ENCODE results near the gene AUTS2.
"Not testable (repeated sequence)": the region's sequence is repeated elsewhere in the genome, so short reads cannot be mapped to it uniquely, and the experiment has no call there.

Gene AUTS2

DNA sequence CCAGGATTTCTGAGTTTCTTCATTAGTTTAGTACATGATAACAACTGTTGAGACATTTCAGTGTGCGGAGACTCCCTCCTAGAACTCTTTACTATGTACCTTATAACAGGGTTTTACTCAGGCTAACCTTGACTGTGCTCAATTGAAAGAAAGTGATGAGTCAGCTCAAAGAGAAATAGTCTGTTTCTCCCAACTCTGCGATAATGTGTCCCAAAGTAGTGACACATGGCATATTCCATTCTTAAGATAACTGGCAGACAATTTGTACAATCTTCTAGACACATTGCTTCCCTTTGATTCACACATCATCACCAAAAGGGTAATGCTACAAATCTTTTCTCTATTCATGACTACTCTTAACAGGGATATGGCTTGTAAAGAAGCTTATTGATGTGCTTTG lies 645.2 kb downstream of the AUTS2 start:
- no peak for DNase-seq (ENCODE audit: low read depth)

DNA sequence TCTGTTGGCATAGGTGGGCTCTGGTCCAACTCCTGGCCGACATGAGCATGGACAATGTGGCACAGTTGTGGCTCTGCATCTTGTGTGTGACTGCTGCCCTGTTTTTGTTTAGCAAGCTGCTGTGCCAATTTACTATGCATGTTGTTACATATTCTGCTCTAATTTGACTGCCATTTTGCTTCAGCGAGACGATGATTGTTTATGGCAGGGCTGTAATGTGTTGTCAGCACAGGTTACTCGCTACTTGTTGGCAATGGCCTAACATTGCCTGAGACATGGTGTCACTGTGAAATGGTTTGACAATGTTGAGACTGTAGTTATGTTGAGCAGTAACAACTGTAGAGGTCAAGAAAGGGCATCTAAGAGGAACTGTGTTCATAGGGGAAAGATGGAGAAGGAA lies 659.6 kb downstream of the AUTS2 start:
- DNase-seq (ENCODE audit: low read depth): no peak

DNA sequence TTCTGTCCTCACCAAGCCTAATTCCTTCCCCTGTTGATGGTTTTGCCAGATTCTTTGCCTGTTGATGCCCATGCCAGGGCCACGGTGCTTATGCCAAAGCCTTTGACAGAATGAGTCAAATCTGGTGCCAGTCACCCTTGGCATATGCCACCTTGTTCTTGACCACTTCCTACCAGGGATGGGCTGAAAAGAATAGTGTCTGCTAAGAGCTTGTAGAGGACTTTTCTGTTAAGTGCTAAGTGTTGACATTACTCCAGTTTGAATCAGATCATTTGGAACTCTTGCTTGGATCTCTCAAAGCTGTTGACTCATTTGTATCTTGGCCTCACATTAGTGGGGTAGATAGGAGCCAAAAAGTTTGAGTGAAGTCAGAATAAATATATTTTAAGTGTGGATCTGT lies 661.2 kb downstream of the AUTS2 start:
- DNase-seq (ENCODE audit: low read depth): no peak

DNA sequence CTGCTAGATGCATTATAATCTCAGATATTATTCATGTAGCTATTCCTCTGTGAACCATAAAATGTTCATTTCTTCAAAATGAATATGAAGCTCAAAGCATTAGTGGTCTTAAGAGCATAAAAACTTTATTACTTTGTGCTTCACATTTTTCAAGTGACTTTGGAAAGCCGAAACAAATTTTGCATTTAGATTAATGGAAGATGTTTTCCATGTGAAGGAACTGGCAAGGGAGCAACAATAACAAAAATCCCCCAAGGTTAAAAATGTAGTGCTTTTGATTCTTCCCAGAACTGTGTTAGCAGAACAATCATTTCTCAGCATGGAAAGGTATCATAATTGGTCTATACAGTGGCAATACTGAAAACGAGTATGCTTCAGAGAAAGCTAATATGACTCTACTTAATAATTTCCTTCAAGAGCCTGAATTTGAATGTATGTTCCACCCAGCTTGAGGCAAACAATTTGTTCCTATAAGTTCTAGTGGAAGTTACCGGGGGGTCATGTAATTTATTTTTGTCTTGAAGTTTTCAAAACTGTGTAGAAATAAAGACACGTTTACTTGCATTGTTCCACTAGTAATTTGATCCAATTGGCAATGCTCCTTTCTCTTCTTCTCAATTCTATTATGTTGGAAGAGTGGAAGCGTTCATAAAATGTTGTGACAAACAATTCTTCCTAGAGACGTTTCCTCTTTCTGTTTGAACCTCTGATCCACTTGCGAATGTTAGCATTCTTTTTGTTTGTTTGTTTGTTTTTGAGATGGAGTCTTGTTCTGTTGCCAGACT lies 665.4 kb downstream of the AUTS2 start:
- no peak for DNase-seq (ENCODE audit: low read depth)

DNA sequence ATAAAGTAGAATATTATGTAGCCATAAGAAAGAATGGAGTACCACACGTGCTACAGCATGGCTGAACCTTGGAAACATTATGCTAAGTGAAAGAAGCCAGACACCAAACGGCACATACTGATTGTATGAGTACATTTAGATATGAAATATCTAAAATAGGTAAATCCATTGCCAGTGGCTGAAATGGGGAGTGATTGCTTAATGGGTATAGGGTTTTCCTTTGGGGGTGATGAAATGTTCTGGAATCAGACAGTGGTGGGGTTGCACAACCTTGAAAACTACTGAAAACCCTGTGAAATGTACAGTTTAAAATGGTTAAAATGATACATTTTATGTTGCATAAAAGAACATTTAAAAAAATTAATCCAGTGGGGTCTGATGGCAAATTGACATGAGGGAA lies 667.9 kb downstream of the AUTS2 start:
- DNase-seq (ENCODE audit: low read depth): no peak

DNA sequence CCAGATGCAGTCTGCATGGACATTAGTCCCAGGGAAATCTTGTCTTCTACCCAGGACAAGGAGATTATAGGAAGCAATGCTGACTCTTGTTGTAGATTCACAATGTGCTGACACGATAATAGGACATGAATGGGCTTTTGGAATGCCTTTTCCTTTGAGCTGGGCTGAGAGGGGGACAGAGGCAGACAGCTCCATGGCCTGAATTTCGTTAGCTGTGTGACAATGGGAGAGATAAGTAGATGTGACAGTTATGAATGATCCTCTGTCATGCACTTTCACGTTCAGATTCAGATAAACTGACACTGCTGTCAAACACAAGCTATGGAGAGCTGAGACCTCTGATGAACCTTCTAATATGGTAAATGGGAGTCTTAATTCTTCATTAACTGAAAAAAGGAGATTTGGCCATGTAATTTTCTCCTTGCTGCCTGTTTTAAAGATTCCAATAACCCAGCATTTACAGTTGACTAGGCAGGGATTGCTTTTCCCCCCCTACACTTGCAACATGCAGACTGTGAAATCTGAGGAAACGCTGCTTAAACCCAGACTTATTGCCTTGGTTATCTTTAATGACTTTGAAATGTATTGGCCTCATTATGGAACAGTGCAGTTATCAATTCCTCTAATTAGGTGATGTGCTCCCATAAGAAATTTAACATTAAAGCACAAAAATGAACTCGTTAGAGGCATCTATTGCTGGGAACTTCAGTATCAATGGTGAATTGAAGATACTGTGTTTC lies 669.3 kb downstream of the AUTS2 start:
- DNase-seq (ENCODE audit: low read depth): no peak

DNA sequence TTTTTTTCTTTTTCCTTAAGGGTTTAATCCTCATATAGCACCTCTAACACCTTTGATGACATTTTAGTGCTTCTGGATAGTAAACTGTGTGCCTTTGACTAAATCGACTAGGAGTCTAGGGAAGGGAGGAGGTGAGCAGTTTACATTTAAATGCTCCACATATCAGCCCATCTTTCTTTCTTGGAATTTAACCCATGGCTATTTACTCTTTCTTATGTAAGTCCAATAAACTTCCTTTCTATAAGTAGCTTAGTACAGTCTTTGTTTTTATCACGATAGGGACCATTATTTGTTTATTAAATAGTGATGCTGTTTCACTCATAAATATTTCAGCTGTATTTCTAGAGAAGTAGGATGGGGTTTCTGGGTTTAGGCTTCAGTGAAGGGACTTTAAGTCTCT lies 669.9 kb downstream of the AUTS2 start:
- no peak for DNase-seq (ENCODE audit: low read depth)

DNA sequence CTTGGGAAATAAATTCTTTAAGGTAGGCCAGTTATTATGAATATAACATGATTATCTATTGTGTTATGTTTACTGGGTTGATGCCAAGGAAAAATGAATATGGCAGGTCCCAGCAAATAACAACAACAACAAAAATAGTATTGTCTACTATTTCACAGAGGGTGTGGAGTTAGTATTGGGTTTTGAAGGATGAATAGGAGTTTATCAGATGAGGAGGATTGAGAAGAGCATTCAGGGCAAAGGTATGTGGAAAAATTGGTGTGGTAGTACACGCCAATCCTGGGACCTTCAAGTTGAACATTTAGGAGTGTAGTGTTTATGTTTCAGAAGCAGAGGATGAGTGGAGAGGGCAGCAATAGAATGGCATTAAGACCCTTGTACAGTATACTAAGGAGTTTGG lies 671.9 kb downstream of the AUTS2 start:
- DNase-seq (ENCODE audit: low read depth): no peak

DNA sequence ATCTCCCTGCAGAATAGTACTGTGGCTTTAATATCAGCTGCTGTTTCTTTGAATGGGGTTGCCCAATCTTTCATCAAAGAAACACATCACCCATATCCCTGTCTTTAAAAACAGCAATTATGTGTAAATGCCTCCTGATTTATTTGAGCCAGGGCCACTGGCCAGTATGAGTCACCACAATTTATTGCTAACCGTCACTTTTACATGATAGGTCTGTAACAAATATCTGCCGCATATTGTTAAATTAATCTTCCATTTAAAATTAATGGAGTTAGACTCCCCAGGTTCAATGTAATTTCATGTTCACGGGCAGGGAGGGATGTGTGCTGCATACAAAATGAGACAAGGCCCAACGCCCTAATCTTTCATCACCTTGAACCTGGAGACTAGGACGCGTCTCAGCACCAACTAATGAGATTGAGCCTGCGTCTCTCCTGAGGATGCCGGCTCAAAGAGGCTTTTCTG lies 673.4 kb downstream of the AUTS2 start:
- DNase-seq (ENCODE audit: low read depth): no peak

DNA sequence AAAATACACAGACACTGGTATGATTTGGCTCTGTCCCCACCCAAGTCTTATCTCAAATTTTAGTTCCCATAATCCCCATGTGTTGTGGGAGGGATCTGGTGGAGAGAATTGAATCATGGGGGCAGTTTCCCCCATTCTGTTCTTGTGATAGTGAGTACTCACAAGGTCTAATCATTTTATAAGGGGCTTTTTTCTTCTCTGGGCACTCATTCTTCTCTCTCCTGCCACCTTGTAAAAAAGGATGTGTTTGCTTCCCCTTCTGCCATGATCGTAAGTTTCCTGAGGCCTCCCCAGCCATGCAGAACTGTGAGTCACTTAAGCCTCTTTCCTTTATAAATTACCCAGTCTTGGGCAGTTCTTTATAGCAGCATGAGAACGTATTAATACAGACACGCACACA lies 677.3 kb downstream of the AUTS2 start:
- DNase-seq (ENCODE audit: low read depth): not testable (repeated sequence)

DNA sequence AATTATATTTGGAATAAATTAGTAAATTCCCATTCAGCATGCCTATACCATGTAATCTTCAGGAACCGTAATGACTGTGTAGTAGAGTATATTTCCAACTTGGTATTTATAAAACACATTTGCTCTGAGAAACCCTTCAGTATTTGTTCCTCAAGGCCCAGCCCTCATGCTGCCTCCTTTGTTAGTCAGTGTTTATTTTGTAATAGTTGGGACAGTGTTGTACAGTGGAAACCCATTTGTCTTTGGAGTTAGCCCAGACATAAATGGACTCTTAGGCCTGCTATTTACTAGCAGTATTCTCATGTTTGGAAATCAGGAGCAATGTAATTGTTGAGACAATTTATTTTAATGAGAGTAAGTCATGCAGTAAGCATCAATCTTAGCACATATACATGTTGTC lies 686.9 kb downstream of the AUTS2 start:
- no peak for DNase-seq (ENCODE audit: low read depth)

DNA sequence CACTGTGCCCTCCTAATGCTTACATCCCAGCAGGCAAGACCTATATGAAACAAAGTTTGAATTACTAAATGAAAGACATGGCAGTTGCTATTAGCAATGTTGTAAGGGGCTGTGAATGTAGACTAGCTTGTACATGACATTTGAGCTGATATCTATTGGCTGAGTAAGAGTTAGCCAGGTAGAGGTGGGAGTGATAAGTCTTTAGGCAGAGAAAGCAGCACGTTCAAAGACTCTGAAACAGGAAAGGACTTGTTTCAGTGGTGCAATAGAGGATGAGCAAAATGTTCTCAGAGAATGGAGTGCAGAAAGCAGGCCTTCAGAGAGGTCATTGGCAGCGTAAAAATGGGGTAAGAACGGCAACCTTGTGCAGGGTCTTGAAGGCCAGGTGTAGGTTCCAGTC lies 687.6 kb downstream of the AUTS2 start:
- no peak for DNase-seq (ENCODE audit: low read depth)

DNA sequence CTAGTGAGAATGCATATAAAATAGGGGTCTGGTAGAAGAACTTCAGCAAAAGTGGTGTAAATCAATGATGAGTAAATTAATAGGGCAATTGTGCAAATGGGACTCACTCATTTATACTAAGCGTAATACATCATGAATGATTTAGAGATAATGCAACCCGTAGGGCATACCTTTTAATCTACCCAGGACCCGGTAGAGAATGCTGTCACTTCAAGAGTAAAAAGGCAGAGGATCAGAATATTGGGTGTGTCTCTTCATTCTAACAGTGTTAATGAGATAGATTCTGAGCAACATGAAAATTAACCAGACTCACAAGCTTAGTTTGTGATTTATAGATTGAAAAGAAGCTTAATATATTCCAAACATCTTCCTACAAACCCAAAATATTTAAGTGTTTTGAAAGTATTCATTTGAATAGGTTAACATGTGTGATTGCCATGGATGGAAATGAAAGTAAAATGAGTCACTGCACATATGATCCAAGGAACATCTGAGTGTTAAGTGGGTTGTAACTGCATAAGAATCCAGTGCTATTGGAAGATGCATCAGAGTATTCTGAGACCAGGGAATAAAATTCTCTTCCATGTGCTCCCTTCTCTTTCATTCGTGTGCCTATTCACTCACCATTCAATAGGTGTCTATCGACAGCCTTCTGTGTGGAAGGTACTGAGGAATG lies 690.6 kb downstream of the AUTS2 start:
- DNase-seq (ENCODE audit: low read depth): no peak

DNA sequence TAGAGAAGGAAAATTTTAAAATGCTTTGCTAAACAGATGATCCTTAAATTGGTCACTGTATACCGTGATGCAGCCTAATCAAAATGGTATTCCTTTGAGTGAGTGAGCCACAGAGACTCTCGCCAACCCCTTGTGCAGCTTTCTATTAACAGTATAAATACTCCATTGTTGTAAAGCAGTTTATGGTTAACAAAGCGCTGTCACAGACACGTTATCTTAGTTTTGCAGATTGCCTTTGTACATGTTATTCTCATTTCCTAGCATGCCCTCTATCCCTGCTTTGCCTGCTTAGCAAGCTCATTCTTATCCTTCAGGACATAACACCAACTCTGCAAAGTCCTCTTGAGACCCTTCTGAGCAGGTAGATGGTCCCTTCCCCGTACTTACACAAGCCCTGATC lies 694.4 kb downstream of the AUTS2 start:
- DNase-seq (ENCODE audit: low read depth): no peak

DNA sequence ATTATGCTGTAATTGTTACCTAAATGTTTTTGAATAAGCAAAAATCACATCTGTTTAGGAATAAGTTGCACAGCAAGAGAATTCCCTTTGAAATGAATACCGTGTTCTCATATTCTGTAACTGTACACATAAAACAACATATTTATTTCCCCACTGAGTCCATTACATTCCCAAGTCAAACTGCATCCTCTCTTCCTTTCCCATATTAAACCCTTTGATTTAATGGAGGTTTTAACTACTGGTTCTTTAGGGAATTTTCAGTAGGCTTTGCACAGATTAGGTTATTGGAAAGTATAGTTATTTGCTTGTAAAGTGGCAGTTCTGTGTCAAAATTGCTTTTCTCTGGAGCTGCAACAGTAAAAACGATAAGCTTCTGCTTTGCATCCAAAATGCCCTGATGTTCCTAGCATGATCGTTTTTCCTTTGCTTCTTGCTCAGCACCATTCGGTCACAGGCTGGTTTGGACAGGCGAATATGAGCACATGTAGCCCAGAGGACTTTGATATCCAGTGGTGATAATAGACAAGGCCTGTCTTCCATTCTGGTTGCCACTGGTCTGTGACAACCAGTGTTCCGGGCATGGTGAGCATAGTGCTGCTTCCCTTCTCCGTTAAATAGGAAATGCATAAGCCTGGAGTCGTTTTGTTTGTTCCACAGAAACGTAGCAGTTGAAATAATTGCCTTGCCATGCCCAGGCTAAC lies 696.1 kb downstream of the AUTS2 start:
- DNase-seq (ENCODE audit: low read depth): no peak

DNA sequence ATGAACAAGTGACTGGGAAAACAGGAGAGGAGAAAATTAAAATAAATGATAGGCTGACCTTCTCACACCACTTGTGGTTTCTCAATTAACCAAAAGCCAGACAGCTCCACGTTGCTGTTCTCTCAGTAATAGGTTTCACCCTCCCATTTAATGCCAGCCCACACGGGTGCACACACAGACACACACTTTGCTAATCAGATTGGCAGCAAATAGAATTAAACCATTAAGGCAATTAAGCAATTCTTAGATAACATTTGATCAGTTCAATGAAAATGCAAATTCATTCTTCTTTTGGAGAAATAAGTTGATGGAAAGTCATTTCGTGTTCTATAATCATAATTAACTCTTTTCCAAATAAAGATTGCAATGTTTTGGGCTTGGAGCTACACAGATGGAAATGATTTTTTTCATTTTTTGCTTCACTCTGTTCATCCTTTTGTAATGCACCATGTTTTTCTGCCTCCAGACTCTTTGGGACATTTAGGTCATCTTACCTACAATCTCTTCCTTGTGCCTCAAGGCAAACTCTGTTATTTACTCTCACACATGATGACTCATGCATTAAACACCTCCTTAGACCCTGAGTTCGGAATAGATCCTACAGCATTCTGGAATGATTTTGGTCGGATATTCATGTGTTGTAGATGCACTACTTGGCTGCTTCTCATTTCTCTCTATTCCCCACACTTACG lies 700.7 kb downstream of the AUTS2 start:
- DNase-seq (ENCODE audit: low read depth): no peak

DNA sequence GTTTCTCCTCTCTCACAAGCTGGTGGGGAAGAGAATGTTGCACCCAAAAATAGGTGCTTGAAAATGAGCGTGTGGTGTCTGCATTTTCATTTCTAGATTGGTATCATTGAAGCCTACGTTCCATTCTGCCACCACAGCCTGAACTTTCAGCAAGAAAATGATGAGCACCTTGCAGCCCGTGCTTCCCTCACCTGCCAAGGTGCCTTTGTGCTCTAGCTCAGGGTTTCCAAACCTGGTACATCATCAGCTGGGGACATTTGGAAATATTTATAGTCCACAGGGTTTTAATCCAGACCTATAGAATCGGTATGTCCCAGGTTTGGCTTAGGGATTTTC lies 701.2 kb downstream of the AUTS2 start:
- DNase-seq (ENCODE audit: low read depth): no peak

DNA sequence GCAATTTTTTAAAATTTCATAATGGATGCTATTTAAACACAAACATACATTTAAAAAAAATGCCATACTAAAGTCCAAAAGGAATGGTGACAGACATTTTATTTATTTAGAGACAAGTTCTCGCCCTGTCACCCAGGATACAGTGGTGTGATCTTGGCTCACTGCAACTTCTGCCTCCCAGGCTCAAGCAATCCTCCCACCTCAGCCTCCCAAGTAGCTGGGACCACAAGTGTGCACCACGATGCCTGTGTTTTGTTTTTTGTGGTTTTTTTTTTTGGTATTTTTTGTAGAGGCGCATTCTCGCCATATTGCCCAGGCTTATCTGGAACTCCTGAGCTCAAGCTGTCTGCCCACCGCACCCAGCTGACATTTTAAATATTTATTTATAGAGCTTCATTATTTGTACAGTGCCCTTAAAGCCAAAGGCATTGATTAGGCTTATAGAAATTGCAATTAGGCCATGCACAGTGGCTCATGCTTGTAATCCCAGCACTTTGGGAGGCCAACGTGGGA lies 703.5 kb downstream of the AUTS2 start:
- DNase-seq (ENCODE audit: low read depth): no peak

DNA sequence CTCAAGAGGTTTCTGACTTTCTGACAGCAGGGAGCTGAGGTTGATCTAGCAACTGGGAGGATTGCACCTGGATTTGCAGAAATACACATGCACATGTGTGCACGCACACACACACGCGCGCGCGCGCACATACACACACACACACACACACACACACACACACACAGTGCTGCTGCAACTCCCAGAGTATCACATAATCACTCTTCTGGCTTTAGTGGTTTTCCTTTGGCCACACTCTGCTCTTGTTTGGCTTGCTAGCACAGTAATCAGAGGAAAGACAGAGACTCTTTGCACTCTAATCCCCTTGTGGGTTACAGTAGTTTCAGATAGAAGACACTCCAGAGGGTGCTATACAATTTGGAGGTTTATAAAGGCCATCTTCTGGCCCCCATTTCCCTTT lies 705.0 kb downstream of the AUTS2 start:
- no peak for DNase-seq (ENCODE audit: low read depth)

DNA sequence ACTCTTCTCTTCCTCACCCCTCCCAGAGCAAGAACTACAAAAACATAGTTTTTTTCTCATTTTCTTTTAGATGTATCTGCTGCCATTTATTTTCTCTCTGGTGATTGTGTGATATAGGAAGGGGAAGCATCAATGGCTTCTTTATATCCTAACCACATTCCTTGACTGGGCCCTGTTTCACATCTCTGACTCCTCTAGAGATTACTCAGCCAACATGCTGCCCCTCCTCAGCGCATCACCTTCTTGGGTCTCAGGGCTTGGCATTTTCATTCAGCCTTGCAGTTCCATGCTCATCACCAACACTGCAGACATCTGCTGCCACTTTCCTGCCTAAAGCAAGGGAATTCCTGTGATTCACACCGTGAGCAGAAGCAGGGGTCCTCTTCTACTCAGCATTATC lies 705.5 kb downstream of the AUTS2 start:
- no peak for DNase-seq (ENCODE audit: low read depth)

DNA sequence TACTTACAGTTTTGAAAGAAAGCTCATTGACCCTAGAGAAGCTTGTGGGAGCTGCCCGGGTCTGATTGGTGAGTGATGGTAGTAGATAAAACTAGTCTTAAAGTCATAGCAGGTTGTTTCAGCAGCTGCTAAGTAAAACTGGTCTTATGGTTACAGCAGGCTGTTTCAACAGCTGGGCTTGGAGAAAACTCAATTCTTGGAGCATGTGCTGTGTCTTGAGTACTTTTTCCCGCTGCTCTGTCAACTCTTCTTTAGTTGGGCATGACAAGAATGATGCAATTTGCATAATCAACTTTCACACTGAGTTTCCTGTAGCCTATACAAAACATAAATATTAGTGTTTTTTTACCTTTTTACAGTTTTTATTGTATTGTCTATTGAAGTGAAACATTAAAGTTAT lies 707.9 kb downstream of the AUTS2 start:
- DNase-seq (ENCODE audit: low read depth): no peak

All from ELR (cell line).